GM19395 (cell line): ENCODE results near the gene CTLA4.
"Not testable (repeated sequence)": the region's sequence is repeated elsewhere in the genome, so short reads cannot be mapped to it uniquely, and the experiment has no call there.

Experiments used
- ATAC-seq: cut with Tn5 transposase; IDR thresholded peaks from one replicate; pipeline ENCODE4 v1.9.1; 2021; ENCODE audit warnings: mild to moderate bottlenecking, moderate library complexity; ENCODE audit not compliant: unreplicated experiment

CTLA4 gene

GRCh38 chr2:203855274-203855673 lies 12.3 kb upstream of the CTLA4 start:
- ATAC-seq: no peak

GRCh38 chr2:203857656-203858055 lies 9.9 kb upstream of the CTLA4 start:
- ATAC-seq: no peak

GRCh38 chr2:203858176-203858575 lies 9.4 kb upstream of the CTLA4 start:
- no peak for ATAC-seq

GRCh38 chr2:203859030-203859789 lies 8.4 kb upstream of the CTLA4 start:
- ATAC-seq: no peak

GRCh38 chr2:203861197-203861596 lies 6.4 kb upstream of the CTLA4 start:
- ATAC-seq: no peak

- ATAC-seq: no peak
Observed at GRCh38 chr2:203861607-203862006, 6.0 kb upstream of the CTLA4 start.

GRCh38 chr2:203869223-203870042 lies 1.9 kb downstream of the CTLA4 start:
- ATAC-seq: no peak

GRCh38 chr2:203870481-203870880 lies 2.9 kb downstream of the CTLA4 start:
- ATAC-seq: no peak

- ATAC-seq: no peak
Observed at GRCh38 chr2:203870941-203871340, 3.4 kb downstream of the CTLA4 start.

GRCh38 chr2:203871371-203871983 lies 3.9 kb downstream of the CTLA4 start:
- peak; percentile 96 for ATAC-seq

GRCh38 chr2:203873461-203873860 lies 5.9 kb downstream of the CTLA4 start:
- ATAC-seq: no peak

- no peak for ATAC-seq
Observed at GRCh38 chr2:203873921-203874631, 6.5 kb downstream of the CTLA4 start.

GRCh38 chr2:203875471-203875870 lies 7.9 kb downstream of the CTLA4 start:
- ATAC-seq: no peak

- ATAC-seq: no peak
Observed at GRCh38 chr2:203876328-203876727, 8.8 kb downstream of the CTLA4 start.

GRCh38 chr2:203878063-203878462 lies 10.5 kb downstream of the CTLA4 start:
- ATAC-seq: no peak

- no peak for ATAC-seq
Observed at GRCh38 chr2:203880557-203881125, 13.1 kb downstream of the CTLA4 start.

- not testable (repeated sequence) for ATAC-seq
Observed at GRCh38 chr2:203881185-203881584, 13.6 kb downstream of the CTLA4 start.

- no peak for ATAC-seq
Observed at GRCh38 chr2:203882551-203882950, 15.0 kb downstream of the CTLA4 start.

GRCh38 chr2:203886661-203887151 lies 19.1 kb downstream of the CTLA4 start:
- ATAC-seq: no peak

GRCh38 chr2:203887677-203888076 lies 20.1 kb downstream of the CTLA4 start:
- ATAC-seq: no peak

- ATAC-seq: no peak
Observed at GRCh38 chr2:203889542-203889941, 22.0 kb downstream of the CTLA4 start.
